Measurements from ENCODE around the gene SLC35E4.

GRCh38 chr22:30691204-30691603 is 55.6 kb downstream of the SLC35E4 start:
- TF ChIP-seq EZH2 (IDR thresholded peaks at IDR 0.05; ENCODE audit: borderline replicate concordance, low read depth, low read length, severe bottlenecking) (no peak), CTCF (IDR thresholded peaks at IDR 0.05; ENCODE audit: borderline replicate concordance, extremely low read depth, low read length, poor library complexity, severe bottlenecking) (no peak)
